ENCODE data around the gene HDAC9.

Gene HDAC9

DNA sequence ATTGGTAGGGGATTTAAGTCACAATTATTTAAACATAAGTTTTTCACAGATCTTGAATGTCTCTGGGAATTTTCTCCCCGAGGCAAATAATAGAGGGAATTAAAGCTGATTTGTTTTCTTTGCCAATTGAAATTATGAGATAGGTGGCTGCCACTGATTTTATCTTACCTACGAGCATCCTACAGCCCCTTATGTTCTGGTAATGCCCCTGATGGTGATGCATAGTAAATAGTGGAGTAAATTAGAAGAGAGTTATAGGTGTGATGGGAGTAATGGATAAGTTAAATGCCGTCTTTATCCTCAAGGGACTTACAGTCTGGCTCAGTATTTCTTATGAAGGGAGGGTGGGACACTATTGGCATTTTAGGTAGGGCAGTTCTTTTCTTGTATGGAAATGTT lies 58.1 kb downstream of the HDAC9 start:
- Mint-ChIP-seq H3K27me3 (no peaks in the 10 kb centered on the region), H3K4me1 (no peaks in the 10 kb centered on the region), H3K36me3 (no peaks in the 10 kb centered on the region), H3K27ac (no peak overlapping the region), H3K4me3 (no peak overlapping the region), H3K9me3 (no peaks in the 10 kb centered on the region)

GRCh38 chr7:18555120-18555519 lies 59.6 kb downstream of the HDAC9 start:
- Mint-ChIP-seq H3K4me3 (no peak overlapping the region), H3K36me3 (no peaks in the 10 kb centered on the region), H3K27ac (no peak overlapping the region), H3K9me3 (no peaks in the 10 kb centered on the region), H3K4me1 (no peaks in the 10 kb centered on the region), H3K27me3 (no peaks in the 10 kb centered on the region)

DNA sequence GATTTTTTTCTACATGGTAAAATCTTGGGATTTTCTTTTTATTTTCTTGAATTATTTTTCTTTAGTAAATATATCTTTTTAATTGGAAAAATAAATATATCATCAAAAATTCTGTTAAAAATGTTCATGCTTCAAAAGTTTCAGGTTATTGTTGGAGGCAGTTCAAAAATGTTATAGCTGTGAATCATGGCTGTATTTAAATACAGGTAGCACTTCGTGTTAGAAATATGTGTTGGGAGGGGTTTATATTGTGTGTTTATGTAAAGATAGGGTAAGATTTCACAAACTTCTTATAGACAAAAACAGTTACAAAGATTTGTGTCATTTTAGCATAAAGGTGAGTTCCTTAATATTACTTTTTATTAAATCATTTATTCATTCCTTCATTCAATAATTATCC lies 60.4 kb downstream of the HDAC9 start:
- Mint-ChIP-seq H3K36me3 (no peaks in the 10 kb centered on the region), H3K27me3 (no peaks in the 10 kb centered on the region), H3K27ac (no peak overlapping the region), H3K4me1 (no peaks in the 10 kb centered on the region), H3K4me3 (no peak overlapping the region), H3K9me3 (no peaks in the 10 kb centered on the region)

DNA sequence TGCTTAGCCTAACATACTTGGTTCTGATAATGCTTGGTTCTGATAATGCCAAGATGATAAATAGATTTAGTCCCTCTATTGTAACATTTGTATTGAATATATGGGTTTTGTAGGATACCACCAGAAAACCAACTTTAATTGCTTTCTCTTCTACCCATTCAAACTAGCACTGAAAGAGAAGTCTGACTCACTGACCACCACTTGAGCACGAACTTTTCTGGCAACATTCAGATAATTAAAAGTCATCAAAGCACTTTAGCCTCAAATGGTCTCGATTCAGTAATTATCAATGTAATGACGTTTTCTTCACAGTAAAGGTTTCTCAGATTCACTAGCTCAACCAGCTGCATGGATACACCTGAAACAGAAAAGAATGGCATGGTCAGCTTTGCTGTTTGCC lies 63.0 kb downstream of the HDAC9 start:
- no peaks in the 10 kb centered on the region for H3K36me3 Mint-ChIP-seq
- H3K27me3 Mint-ChIP-seq = no peaks in the 10 kb centered on the region
- H3K4me1 Mint-ChIP-seq = no peaks in the 10 kb centered on the region

GRCh38 chr7:18558910-18559309 lies 63.4 kb downstream of the HDAC9 start:
- Mint-ChIP-seq H3K36me3 (no peaks in the 10 kb centered on the region), H3K9me3 (peaks cover 4% of the 10 kb centered on the region), H3K27me3 (no peaks in the 10 kb centered on the region), H3K27ac (no peak overlapping the region), H3K4me3 (no peak overlapping the region), H3K4me1 (no peaks in the 10 kb centered on the region)

More for the DNA sequence above, 63.0 kb downstream of the HDAC9 start:
- Mint-ChIP-seq H3K27ac (no peak overlapping the region), H3K4me3 (no peak overlapping the region), H3K9me3 (peaks cover 4% of the 10 kb centered on the region)

DNA sequence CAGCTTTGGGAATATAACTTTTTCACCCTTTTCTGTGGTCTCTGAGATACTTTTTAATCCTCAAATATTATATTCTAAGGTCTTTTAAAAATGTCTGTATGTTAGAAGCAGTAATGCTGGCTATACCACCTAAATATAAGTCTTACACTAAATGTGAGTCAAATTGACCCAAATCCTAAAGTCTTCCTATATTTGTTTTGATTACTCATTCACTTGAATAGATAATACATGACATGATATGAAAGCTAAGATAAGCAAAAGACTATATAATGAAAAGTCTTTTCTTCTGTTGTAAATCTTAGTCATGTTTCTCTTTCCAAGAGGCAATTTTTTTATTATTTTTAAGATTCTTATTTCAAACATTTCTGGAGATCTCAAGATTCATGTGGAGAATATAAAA lies 64.2 kb downstream of the HDAC9 start:
- Mint-ChIP-seq H3K27me3 (no peaks in the 10 kb centered on the region), H3K27ac (no peak overlapping the region), H3K9me3 (peaks cover 4% of the 10 kb centered on the region), H3K36me3 (no peaks in the 10 kb centered on the region), H3K4me3 (no peak overlapping the region), H3K4me1 (no peaks in the 10 kb centered on the region)

DNA sequence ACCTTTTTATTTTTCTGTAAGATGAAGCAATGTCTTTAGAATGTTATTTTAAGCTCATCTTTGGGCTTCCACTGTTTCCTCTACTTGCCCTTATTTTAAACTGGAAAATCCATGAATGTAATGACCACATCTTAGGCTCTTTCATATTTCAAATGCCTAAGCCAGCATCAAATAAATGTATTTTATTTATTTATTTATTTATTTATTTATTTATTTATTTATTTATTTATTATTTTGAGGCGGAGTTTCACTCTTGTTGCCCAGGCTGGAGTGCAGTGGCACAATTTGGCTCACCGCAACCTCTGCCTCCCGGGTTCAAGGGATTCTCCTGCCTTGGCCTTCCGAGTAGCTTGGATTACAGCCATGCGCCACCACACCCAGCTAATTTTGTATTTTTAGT lies 69.2 kb downstream of the HDAC9 start:
- Mint-ChIP-seq H3K9me3 (peaks cover 4% of the 10 kb centered on the region), H3K4me3 (no peak overlapping the region), H3K27ac (no peak overlapping the region), H3K27me3 (no peaks in the 10 kb centered on the region), H3K4me1 (no peaks in the 10 kb centered on the region), H3K36me3 (no peaks in the 10 kb centered on the region)

DNA sequence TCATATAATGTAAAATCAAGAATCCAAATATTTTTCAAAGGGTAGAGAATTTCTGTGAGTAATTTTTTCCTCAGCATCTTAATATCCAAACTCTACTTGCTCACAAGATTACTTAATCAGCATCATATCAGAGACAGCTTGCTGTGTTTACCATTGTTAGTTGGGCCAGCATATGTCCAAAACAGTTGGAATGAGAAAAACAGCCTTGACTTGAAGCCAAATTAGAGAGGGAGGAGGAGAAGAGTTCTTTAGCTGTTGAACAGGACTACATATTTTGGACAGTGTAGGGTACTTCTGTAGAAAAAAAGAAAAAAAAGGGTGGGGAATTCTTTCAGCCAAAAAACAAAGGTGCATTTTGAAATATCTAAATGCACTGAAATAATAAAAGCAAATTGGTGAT lies 69.8 kb downstream of the HDAC9 start:
- Mint-ChIP-seq H3K27me3 (no peaks in the 10 kb centered on the region), H3K9me3 (peaks cover 4% of the 10 kb centered on the region), H3K27ac (no peak overlapping the region), H3K36me3 (no peaks in the 10 kb centered on the region), H3K4me1 (no peaks in the 10 kb centered on the region), H3K4me3 (no peak overlapping the region)

GRCh38 chr7:18566205-18566604 lies 70.7 kb downstream of the HDAC9 start:
- Mint-ChIP-seq H3K4me1 (no peaks in the 10 kb centered on the region), H3K36me3 (no peaks in the 10 kb centered on the region), H3K27ac (no peak overlapping the region), H3K4me3 (no peak overlapping the region), H3K27me3 (no peaks in the 10 kb centered on the region), H3K9me3 (peaks cover 4% of the 10 kb centered on the region)

GRCh38 chr7:18566829-18567228 lies 71.3 kb downstream of the HDAC9 start:
- no peaks in the 10 kb centered on the region for H3K36me3 Mint-ChIP-seq
- no peak overlapping the region for H3K27ac Mint-ChIP-seq
- H3K9me3 Mint-ChIP-seq = no peaks in the 10 kb centered on the region
- H3K4me1 Mint-ChIP-seq = no peaks in the 10 kb centered on the region
- H3K4me3 Mint-ChIP-seq = no peak overlapping the region
- no peaks in the 10 kb centered on the region for H3K27me3 Mint-ChIP-seq

DNA sequence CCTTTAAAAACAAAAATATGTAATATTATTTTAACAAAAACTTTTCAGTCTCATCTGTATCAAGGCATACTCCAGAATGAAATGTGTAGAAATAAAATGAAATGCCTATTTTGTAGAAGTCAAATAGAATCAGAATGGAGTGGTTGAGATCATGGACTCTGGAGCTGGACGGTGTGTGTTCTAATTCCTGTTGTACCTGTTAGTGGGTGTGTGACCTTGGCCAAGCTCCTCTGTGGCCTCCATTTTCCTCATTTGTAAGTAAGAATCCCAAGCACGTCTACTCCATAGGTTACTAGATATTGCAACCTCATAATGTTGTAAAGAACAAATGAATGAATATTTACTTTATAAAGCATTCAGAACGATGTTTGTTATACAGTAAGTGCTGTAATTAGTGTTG lies 74.9 kb downstream of the HDAC9 start:
- Mint-ChIP-seq H3K36me3 (no peaks in the 10 kb centered on the region), H3K4me3 (no peak overlapping the region), H3K4me1 (no peaks in the 10 kb centered on the region), H3K27ac (no peak overlapping the region), H3K27me3 (no peaks in the 10 kb centered on the region), H3K9me3 (no peaks in the 10 kb centered on the region)

- no peak overlapping the region for H3K27ac Mint-ChIP-seq
- no peaks in the 10 kb centered on the region for H3K4me1 Mint-ChIP-seq
- no peaks in the 10 kb centered on the region for H3K9me3 Mint-ChIP-seq
- no peak overlapping the region for H3K4me3 Mint-ChIP-seq
- H3K27me3 Mint-ChIP-seq = no peaks in the 10 kb centered on the region
- no peaks in the 10 kb centered on the region for H3K36me3 Mint-ChIP-seq
These were observed 75.4 kb downstream of the HDAC9 start for GRCh38 chr7:18570890-18571478.

DNA sequence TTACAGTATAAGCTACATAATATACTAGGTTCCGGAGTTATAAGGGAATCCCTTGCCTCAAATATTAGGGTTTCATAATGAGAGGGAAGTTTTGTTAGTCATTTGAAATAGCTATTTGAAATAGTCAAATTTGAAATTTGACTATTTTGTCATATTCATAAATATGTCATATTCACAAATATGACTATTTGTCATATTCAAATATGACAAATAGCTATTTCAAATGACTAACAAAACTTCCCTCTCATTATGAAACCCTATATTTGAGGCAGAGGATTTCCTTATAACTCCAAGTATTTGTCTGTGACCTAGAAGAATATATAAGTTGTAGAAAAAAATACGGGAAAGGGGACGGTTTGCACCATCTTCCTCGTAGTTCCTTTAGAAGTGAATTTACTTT lies 76.6 kb downstream of the HDAC9 start:
- Mint-ChIP-seq H3K4me3 (no peak overlapping the region), H3K4me1 (no peaks in the 10 kb centered on the region), H3K27me3 (no peaks in the 10 kb centered on the region), H3K27ac (no peak overlapping the region), H3K36me3 (no peaks in the 10 kb centered on the region), H3K9me3 (no peaks in the 10 kb centered on the region)

DNA sequence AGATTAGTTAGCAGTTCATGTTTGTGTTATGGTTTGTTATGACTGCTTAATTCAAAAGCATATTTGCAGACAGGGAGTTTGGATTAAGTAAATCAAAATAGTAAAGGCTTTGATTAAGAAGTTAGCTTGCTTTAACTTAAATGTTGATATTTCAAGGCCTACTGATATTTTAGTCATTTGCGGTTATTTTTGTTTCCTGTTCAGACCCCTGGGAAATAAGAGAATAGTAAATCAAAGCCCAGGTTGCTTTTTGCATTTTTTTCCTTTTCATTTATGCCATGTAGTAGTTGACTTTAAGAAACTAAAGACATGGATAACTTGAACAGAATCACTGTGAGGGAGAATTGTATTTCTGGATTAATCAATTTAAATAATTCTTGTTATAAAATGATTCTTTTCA lies 77.3 kb downstream of the HDAC9 start:
- H3K4me3 Mint-ChIP-seq = no peak overlapping the region
- H3K27ac Mint-ChIP-seq = no peak overlapping the region
- no peaks in the 10 kb centered on the region for H3K27me3 Mint-ChIP-seq
- no peaks in the 10 kb centered on the region for H3K4me1 Mint-ChIP-seq
- no peaks in the 10 kb centered on the region for H3K9me3 Mint-ChIP-seq
- H3K36me3 Mint-ChIP-seq = no peaks in the 10 kb centered on the region

GRCh38 chr7:18573410-18574234 lies 78.1 kb downstream of the HDAC9 start:
- no peak overlapping the region for H3K27ac Mint-ChIP-seq
- H3K9me3 Mint-ChIP-seq = no peaks in the 10 kb centered on the region
- no peaks in the 10 kb centered on the region for H3K4me1 Mint-ChIP-seq
- no peaks in the 10 kb centered on the region for H3K36me3 Mint-ChIP-seq
- H3K27me3 Mint-ChIP-seq = no peaks in the 10 kb centered on the region
- no peak overlapping the region for H3K4me3 Mint-ChIP-seq

DNA sequence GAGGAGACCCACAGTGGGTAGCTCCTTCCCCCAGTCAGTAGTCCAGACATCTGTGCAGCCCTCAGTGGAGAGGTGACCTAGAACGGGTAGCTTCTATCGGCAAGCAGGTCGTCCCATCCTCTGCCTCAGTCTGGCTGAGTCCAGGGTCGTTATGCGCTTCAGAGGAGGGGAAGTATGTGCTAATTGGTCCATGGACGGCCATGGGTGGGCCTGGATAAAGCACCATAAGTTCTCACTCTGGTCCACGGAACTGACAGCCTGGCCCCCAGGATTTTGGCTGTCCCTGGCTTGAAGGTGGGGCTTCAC lies 78.6 kb downstream of the HDAC9 start:
- Mint-ChIP-seq H3K4me3 (no peak overlapping the region), H3K36me3 (no peaks in the 10 kb centered on the region), H3K27me3 (no peaks in the 10 kb centered on the region), H3K9me3 (no peaks in the 10 kb centered on the region), H3K4me1 (no peaks in the 10 kb centered on the region), H3K27ac (no peak overlapping the region)

DNA sequence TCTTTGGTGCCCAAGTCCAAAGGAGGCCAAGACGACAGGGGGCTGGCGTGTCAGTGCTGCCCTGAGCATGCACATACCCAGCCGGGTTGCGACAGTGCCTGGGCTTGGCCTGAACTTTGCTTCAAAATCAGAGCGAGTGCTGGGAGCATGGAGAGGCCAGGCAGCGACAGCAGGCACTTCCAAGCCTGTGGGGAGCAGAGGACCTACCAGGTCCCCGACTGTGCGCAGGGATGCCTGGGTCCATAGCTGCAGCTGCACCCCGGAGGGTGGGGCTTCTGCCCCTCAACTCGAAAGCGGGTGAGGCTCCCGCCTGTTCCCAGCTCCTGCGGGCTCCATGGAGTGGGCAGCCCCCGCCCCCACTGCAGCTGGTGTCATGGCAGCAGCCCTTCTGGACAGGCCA lies 79.1 kb downstream of the HDAC9 start:
- H3K4me3 Mint-ChIP-seq = no peak overlapping the region
- no peaks in the 10 kb centered on the region for H3K36me3 Mint-ChIP-seq
- no peaks in the 10 kb centered on the region for H3K4me1 Mint-ChIP-seq
- H3K27ac Mint-ChIP-seq = no peak overlapping the region
- no peaks in the 10 kb centered on the region for H3K9me3 Mint-ChIP-seq
- H3K27me3 Mint-ChIP-seq = no peaks in the 10 kb centered on the region
